ENCODE measurements around the gene SETD6. TPM values are rescaled to one million over a fixed set of nuclear protein-coding genes. Genes with fewer than 3 reads are reported as not detected.

Gene SETD6
- total RNA-seq, 2 donors from 2014 or later: 37.2 to 42.3 TPM

- no peaks in the 10 kb centered on the region for H3K27me3 Mint-ChIP-seq (ENCODE audit: insufficient read depth)
- H3K36me3 Mint-ChIP-seq (ENCODE audit: low read depth): peaks cover 52% of the 10 kb centered on the region
Observed at GRCh38 chr16:58516768-58517107, 1.4 kb downstream of the SETD6 start.

GRCh38 chr16:58518083-58518979 is 3.0 kb downstream of the SETD6 start:
- no peaks in the 10 kb centered on the region for H3K27me3 Mint-ChIP-seq (ENCODE audit: insufficient read depth)
- H3K4me3 Mint-ChIP-seq: no peak overlapping the region
- no peak for TF ChIP-seq CTCF (conservative IDR thresholded peaks at IDR 0.05)
- Histone ChIP-seq H3K27me3 (ENCODE audit: control insufficient read depth, insufficient read depth, low read length, poor library complexity, severe bottlenecking) (no peaks in the 10 kb centered on the region), H3K36me3 (ENCODE audit: control insufficient read depth, insufficient read depth, low read length) (peaks cover 71% of the 10 kb centered on the region), H3K9ac (ENCODE audit: extremely low read depth, low read length, poor library complexity, severe bottlenecking) (no peak overlapping the region), H3K4me3 (ENCODE audit: low read length) (no peak overlapping the region), H3K9me3 (ENCODE audit: control insufficient read depth, low read length) (no peaks in the 10 kb centered on the region), H3K4me1 (ENCODE audit: control insufficient read depth, insufficient read depth, low read length) (peaks cover 5% of the 10 kb centered on the region), H3K27ac (ENCODE audit: low read depth, low read length) (no peak overlapping the region)
- H3K9me3 Mint-ChIP-seq: no peaks in the 10 kb centered on the region
- H3K27ac Mint-ChIP-seq: no peak overlapping the region
- peaks cover 58% of the 10 kb centered on the region for H3K36me3 Mint-ChIP-seq (ENCODE audit: low read depth)
- H3K4me1 Mint-ChIP-seq: peaks cover 16% of the 10 kb centered on the region
- WGBS, 2 experiments (ENCODE audit: insufficient coverage in 1 of 2, insufficient read length in 1 of 2): 94 to 97% methylated on average over 7 to 8 of the region's 8 CpGs
- no peak for DNase-seq

More at GRCh38 chr16:58516768-58517107, 1.4 kb downstream of the SETD6 start:
- peak overlapping the region; percentile 73 for H3K4me3 ChIP-seq (ENCODE audit: low read length)
- 90 to 100% methylated on average over 1 to 3 of the region's 4 CpGs for WGBS, 2 experiments (ENCODE audit: insufficient coverage in 1 of 2, insufficient read length in 1 of 2)
- peaks cover 55% of the 10 kb centered on the region for H3K36me3 ChIP-seq (ENCODE audit: control insufficient read depth, insufficient read depth, low read length)
- Mint-ChIP-seq H3K9me3 (no peaks in the 10 kb centered on the region), H3K4me1 (peaks cover 16% of the 10 kb centered on the region), H3K27ac (no peak overlapping the region), H3K4me3 (peak overlapping the region; percentile 89)
- DNase-seq: no peak
- no peak overlapping the region for H3K9ac ChIP-seq (ENCODE audit: extremely low read depth, low read length, poor library complexity, severe bottlenecking)
- no peaks in the 10 kb centered on the region for H3K27me3 ChIP-seq (ENCODE audit: control insufficient read depth, insufficient read depth, low read length, poor library complexity, severe bottlenecking)
- no peaks in the 10 kb centered on the region for H3K9me3 ChIP-seq (ENCODE audit: control insufficient read depth, low read length)
- no peak overlapping the region for H3K27ac ChIP-seq (ENCODE audit: low read depth, low read length)
- TF ChIP-seq CTCF (conservative IDR thresholded peaks at IDR 0.05): no peak
- H3K4me1 ChIP-seq (ENCODE audit: control insufficient read depth, insufficient read depth, low read length): peaks cover 5% of the 10 kb centered on the region

GRCh38 chr16:58518980-58519368 is 3.7 kb downstream of the SETD6 start:
- Histone ChIP-seq H3K4me3 (ENCODE audit: low read length) (no peak overlapping the region), H3K27ac (ENCODE audit: low read depth, low read length) (no peak overlapping the region), H3K4me1 (ENCODE audit: control insufficient read depth, insufficient read depth, low read length) (peaks cover 5% of the 10 kb centered on the region), H3K9ac (ENCODE audit: extremely low read depth, low read length, poor library complexity, severe bottlenecking) (no peak overlapping the region), H3K27me3 (ENCODE audit: control insufficient read depth, insufficient read depth, low read length, poor library complexity, severe bottlenecking) (no peaks in the 10 kb centered on the region), H3K9me3 (ENCODE audit: control insufficient read depth, low read length) (no peaks in the 10 kb centered on the region), H3K36me3 (ENCODE audit: control insufficient read depth, insufficient read depth, low read length) (peaks cover 78% of the 10 kb centered on the region)
- no peaks in the 10 kb centered on the region for H3K27me3 Mint-ChIP-seq (ENCODE audit: insufficient read depth)
- H3K4me3 Mint-ChIP-seq: no peak overlapping the region
- no peak for DNase-seq
- H3K9me3 Mint-ChIP-seq: no peaks in the 10 kb centered on the region
- H3K27ac Mint-ChIP-seq: no peak overlapping the region
- no peak for TF ChIP-seq CTCF (conservative IDR thresholded peaks at IDR 0.05)
- 96 to 100% methylated on average over 1 of the region's 1 CpG for WGBS, 2 experiments (ENCODE audit: insufficient coverage in 1 of 2, insufficient read length in 1 of 2)
- peaks cover 16% of the 10 kb centered on the region for H3K4me1 Mint-ChIP-seq
- H3K36me3 Mint-ChIP-seq (ENCODE audit: low read depth): peaks cover 62% of the 10 kb centered on the region
